Stimulated activated effector memory CD8-positive, alpha-beta T cell treated with anti-CD3 and anti-CD28 coated beads, Interleukin-12 subunit alpha, Interleukin-12 subunit beta, amount 100 ng/mL, for 72 hours (primary cell): ENCODE data around the gene SLC8A2.
A peak's percentile ranks its signal among the peaks of the same experiment; 100 is the strongest.

ENCODE experiments used
- ATAC-seq: fragments of 150-1000 bp; cut with Tn5 transposase; 2 replicates; pipeline ENCODE4 v1.10.0; 2021
- DNase-seq, 2 donors: peaks; one replicate each; pipeline ENCODE4 v3.0.0; 2021 to 2022; ENCODE audit warnings: low spot score in 2 of 2
- H3K27ac Mint-ChIP-seq: one replicate; pipeline ENCODE4 v1.8.0; 2022; ENCODE audit warnings: mild to moderate bottlenecking, mixed read lengths
- H3K36me3 Mint-ChIP-seq: one replicate; pipeline ENCODE4 v1.8.0; 2022; ENCODE audit warnings: mild to moderate bottlenecking, mixed read lengths
- H3K4me1 Mint-ChIP-seq: one replicate; pipeline ENCODE4 v1.8.0; 2022; ENCODE audit warnings: mixed read lengths
- H3K4me3 Mint-ChIP-seq: one replicate; pipeline ENCODE4 v1.8.0; 2022; ENCODE audit warnings: mild to moderate bottlenecking, mixed read lengths
- H3K9me3 Mint-ChIP-seq: one replicate; pipeline ENCODE4 v1.8.0; 2022; ENCODE audit warnings: mixed read lengths

The SLC8A2 gene

DNA sequence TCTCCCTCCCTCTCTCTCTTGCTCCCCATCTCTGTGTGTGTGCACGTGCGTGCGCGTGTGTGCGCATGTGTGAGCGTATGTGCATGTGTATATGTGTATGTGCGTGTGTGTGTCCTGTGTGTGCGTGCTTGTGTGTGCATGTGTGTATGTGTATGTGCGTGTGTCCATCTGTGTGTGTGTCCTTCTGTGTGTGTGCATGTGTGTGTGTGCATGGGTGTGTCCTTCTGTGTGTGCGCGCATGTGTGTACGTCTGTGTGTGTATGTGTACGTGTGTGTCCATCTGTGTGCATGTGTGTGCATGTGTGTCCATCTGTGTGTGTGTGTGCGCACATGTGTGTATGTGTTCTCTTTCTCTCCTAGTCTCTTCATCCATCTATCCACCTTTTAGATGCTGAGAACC lies 12.2 kb downstream of the SLC8A2 start:
- ATAC-seq (no peak), DNase-seq (no peak)
- no peaks in the 10 kb centered on the region for H3K4me1 Mint-ChIP-seq
- no peak overlapping the region for H3K4me3 Mint-ChIP-seq
- H3K27ac Mint-ChIP-seq, result no peak overlapping the region
- H3K9me3 Mint-ChIP-seq, result peaks cover 7% of the 10 kb centered on the region
- no peaks in the 10 kb centered on the region for H3K36me3 Mint-ChIP-seq

DNA sequence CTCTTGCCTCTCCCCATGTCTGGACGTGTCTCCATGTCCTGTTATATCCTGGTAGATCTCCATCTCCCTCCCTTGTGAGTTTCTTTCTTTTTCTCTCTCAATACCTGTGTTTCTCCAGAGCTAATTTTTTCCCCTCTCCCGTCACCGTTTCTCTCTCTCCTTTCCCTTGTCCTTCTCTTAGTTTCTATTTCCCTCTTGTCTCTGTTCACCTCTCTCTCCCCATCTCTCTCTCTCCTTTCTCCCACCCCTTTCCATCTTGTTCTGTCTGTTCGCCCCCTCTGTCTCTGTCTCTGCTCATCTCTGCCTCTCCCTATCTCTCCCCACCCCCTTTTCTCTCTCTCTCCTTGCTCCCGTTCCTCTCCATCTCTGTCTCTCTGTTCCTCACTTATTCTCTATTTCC lies 13.0 kb downstream of the SLC8A2 start:
- H3K4me3 Mint-ChIP-seq, result no peak overlapping the region
- peaks cover 7% of the 10 kb centered on the region for H3K9me3 Mint-ChIP-seq
- DNase-seq (no peak), ATAC-seq (no peak)
- H3K4me1 Mint-ChIP-seq, result no peaks in the 10 kb centered on the region
- H3K36me3 Mint-ChIP-seq, result no peaks in the 10 kb centered on the region
- no peak overlapping the region for H3K27ac Mint-ChIP-seq

DNA sequence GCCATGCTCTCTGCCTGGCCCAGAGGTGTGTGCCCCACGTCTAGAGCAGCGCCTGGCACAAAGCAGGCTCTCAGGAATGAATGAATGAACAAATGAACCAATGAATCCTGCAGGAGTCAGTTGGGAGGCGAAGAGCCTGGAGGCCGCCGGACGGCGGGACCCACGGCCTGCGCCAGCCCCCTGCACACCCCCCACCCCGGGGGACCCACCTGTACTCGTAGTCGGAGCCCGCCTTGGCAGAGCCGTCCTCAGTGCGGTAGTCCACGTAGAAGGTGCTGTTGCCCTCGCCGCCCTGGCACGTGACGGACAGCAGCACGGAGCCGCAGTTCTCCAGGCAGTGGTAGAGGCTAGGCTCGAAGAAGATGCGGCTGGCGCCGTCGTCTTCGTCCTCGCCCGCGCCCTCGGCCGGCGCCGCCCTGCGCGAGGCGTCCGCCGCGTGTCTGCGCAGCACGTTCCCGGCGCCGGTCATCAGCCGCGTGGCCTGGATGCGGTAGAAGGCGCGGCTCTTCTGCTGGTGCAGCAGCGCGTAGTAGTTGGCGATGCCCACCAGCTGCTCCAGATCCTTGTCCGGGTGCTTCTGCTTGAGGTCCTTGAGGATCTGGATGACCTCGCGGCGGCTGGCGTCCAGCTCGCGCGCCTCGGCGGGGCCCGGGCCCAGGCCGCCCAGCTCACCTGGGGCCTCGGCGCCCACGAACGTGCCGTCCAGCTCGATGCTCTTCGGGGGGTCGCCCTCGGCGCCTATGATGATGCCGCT lies 14.8 kb downstream of the SLC8A2 start:
- H3K9me3 Mint-ChIP-seq, result peaks cover 7% of the 10 kb centered on the region
- no peak overlapping the region for H3K4me3 Mint-ChIP-seq
- no peaks in the 10 kb centered on the region for H3K36me3 Mint-ChIP-seq
- H3K4me1 Mint-ChIP-seq, result no peaks in the 10 kb centered on the region
- DNase-seq (no peak), ATAC-seq (peak; percentile 19)
- no peak overlapping the region for H3K27ac Mint-ChIP-seq

DNA sequence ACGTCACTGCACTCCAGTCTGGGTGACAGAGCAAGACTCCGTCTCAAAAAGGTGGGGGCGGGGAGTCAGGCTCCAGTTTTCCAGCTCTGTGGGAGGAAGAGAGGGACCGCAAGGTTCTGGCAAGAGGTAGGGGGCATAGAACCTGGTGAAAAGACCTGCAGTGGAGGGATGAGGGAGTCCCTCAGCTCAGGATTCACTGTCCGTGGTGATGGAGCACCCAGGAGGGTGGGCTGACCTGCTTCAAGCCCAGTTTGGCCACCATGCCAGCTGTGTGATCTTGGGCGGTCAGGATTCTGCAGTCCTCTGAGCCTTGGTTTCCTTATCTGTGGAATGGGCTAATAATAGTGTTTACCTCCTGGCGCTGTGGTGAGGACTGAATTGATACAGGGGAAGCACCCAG lies 21.2 kb downstream of the SLC8A2 start:
- Mint-ChIP-seq H3K4me1 (peaks cover 27% of the 10 kb centered on the region), H3K36me3 (no peaks in the 10 kb centered on the region)
- no peak for ATAC-seq

DNA sequence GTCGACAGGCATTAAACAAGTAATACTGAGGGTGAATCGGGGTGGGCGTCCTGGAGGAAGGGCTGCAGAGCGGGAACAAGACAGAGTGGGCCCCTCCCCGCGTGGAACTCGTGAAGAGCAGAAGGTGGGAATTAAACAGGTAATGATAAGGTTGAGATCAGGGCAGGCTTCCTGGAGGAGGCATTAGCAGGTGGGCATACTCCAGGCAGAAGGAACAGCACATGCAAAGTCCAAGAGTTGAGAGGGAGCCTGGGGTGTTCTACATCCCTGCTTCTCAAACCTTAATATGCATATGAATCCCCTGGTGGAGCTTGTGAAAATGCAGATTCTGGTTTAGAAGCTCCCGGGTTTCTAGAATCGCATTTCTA lies 23.3 kb downstream of the SLC8A2 start:
- no peak for DNase-seq
- no peak for ATAC-seq
- Mint-ChIP-seq H3K4me1 (peaks cover 48% of the 10 kb centered on the region), H3K9me3 (no peaks in the 10 kb centered on the region), H3K36me3 (no peaks in the 10 kb centered on the region), H3K4me3 (no peak overlapping the region), H3K27ac (no peak overlapping the region)

More for the DNA sequence above, 21.2 kb downstream of the SLC8A2 start:
- no peak overlapping the region for H3K27ac Mint-ChIP-seq
- H3K4me3 Mint-ChIP-seq, result no peak overlapping the region
- no peak for DNase-seq
- peaks cover 2% of the 10 kb centered on the region for H3K9me3 Mint-ChIP-seq

DNA sequence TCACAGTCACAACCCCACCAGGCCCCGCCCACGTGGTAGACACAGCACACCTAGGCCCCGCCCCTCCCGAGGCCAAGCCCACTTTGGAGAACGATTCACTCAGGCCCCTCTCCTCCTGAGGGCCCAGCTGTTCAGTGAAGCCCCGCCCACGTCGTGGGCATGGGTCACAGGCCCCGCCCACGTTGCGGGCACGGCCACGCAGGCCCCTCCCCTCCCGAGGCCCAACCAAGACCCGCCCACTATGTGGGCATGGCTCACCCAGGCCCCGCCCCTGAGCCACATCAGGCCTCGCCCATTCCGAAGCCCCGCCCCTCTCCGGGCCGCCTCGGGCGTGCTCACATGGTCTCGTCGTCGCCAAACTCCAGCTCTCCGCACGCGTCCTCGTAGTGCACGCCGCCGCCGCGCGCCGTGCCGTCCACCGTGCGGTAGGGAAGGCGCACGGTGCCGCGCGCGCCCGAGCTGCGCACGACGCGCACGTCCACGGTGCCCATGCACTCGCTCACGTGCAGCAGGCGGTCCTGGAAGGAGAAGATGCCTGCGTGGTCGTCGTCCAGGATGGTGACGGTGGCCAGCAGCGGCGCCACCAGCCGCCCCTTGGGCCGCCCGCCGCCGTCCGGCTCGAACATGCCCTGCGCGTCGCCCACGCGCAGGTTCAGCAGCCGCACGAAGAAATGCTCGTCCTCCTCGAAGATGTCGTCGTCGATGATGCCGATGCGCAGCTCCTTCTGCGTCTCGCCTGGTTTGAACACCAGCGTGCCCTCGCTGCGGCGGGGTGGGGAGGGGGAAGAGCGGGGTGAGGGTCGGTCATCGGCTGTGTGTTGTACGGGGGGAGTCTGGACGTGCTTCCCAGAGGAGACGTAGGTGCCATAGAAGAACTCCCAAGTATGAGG lies 24.0 kb downstream of the SLC8A2 start:
- peak; percentile 46 to 75 for DNase-seq
- Mint-ChIP-seq H3K4me1 (peaks cover 55% of the 10 kb centered on the region), H3K36me3 (no peaks in the 10 kb centered on the region), H3K27ac (no peak overlapping the region), H3K9me3 (no peaks in the 10 kb centered on the region), H3K4me3 (peak overlapping the region; percentile 66)
- peak; percentile 65 for ATAC-seq

DNA sequence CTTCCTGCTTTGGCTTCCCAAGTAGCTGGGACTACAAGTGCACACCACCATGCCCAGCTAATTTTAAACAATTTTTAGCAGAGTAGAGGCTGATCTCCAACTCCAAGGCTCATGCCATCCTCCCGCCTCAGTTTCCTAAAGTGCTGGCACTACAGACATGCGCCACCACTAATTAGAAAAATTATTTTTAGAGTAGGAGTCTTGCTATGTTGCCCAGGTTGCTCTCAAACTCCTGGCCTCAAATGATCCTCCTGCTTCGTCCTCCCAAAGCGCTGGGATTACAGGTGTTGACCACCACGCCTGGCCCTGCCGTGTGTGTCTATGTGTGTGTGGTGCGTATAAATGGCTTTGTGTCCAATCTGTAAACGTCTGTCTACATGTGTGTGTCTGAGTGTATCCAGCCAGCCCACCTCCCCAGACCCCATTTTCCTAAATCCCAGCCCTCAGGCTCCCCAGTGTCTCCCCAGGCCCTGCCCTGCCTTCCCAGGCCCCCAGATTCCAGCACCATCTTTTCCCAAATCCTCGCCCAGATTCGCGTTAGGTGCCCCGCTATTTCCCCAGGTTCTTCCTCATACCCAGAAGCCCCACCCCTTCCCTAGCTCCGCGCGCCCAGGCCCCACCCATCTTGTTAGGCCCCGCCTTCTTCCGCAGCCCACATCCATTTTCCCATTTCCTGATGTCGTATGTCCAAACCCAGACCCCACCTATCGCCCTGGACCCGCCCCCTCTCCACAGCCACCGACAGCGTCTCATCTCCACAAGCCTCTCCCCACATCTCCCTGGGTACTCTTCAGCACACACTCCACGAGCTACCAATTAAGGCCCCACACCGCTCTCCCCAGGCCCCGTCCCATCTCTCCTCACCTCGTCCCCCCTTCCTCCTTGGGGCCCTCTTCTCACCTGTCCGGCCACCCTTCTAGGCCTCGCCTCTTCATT lies 24.9 kb downstream of the SLC8A2 start:
- DNase-seq, result no peak
- no peak for ATAC-seq
- H3K4me1 Mint-ChIP-seq, result peaks cover 55% of the 10 kb centered on the region
- H3K9me3 Mint-ChIP-seq, result no peaks in the 10 kb centered on the region
- H3K27ac Mint-ChIP-seq, result no peak overlapping the region
- no peaks in the 10 kb centered on the region for H3K36me3 Mint-ChIP-seq
- peak overlapping the region; percentile 66 for H3K4me3 Mint-ChIP-seq

DNA sequence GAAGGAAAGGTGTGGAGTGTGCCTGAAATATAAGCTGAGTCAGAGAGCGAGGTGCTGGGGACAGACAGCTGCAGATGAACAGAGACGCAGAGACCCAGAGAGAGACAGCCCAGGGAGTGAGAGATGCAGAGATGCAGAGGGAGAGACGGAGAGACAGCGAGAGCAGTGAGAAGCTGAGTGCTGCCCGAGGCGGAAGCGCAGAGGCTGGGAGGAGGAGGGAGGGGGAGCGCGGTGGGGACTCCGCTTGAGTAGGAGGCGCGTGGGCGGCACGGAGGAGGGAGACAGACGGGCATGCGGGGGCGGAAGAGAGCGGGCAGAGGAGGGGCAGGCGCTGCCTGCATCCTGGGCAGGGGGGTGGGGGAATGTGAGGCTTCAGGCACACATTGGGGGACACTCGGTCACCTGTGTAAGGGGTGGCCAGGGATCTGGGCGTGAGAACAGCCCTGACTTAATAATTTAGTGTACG lies 25.7 kb downstream of the SLC8A2 start:
- ATAC-seq (peak; percentile 20), DNase-seq (peak in 1 of 2 donors; percentile 21)
- Mint-ChIP-seq H3K4me1 (peaks cover 55% of the 10 kb centered on the region), H3K27ac (peak overlapping the region; percentile 79), H3K4me3 (peak overlapping the region; percentile 66), H3K9me3 (no peaks in the 10 kb centered on the region), H3K36me3 (no peaks in the 10 kb centered on the region)

DNA sequence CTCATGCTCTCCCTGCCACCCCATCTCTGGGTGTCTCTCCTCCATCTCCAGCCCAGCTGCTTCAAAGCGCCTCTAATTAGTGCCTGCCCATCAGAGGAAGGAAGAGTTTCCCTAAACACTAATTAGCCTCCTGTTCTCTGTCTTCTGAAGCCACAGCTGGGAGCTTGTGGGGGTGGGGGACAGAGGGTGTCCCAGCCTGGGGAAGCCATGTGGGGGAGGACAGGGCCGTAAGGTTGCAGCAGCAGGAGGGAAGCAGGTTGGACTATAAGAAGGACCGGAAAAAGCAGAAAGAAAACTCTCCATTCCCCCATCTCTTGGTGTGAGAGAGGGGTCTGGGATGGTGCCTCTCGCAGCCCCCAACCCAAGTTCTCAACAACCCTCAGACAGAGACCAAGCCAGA lies 26.2 kb downstream of the SLC8A2 start:
- Mint-ChIP-seq H3K4me3 (peak overlapping the region; percentile 66), H3K4me1 (peaks cover 55% of the 10 kb centered on the region), H3K27ac (peak overlapping the region; percentile 79), H3K9me3 (no peaks in the 10 kb centered on the region), H3K36me3 (no peaks in the 10 kb centered on the region)
- DNase-seq (no peak), ATAC-seq (no peak)

DNA sequence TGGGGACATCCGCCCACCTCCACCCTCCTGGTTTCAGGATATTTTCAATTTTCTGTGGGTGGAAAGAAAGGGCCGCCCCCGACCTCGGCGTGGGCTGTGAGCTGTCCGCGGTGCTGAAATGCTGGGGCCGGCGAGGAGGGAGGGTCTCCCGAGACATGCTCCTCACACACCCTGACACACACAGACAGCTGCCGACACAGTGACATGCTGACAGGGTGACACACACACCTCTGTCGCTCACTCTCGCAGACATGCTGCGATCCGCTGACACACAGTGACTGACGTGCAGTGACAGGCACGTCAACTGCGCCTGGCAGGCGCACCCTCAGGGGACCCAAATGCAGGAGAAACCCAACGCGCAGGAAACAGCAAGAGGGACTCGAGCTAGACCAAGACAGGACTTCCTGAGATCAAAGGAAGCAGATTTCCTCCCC lies 27.3 kb downstream of the SLC8A2 start:
- H3K36me3 Mint-ChIP-seq, result no peaks in the 10 kb centered on the region
- ATAC-seq (peak; percentile 62), DNase-seq (no peak)
- H3K27ac Mint-ChIP-seq, result peak overlapping the region; percentile 79
- no peaks in the 10 kb centered on the region for H3K9me3 Mint-ChIP-seq
- H3K4me1 Mint-ChIP-seq, result peaks cover 55% of the 10 kb centered on the region
- peak overlapping the region; percentile 66 for H3K4me3 Mint-ChIP-seq

DNA sequence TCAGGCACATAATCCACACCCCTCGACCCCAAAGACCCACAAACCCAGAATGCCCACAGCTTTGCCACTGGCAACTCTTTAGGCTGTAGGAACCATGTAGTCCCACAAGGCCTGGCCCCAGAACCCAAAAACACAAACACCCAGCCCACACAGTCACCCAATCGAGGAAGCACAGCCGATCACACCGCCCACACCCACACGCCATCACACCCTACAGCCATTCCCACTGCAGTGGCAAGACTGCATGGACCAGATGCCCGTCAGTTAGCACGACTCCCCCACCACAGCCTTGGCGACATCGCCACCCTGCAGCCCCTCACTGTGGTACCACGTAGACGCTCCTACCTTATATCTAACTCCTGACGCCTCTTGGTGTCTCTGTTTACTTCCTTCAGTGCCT lies 28.4 kb downstream of the SLC8A2 start:
- DNase-seq (no peak), ATAC-seq (peak; percentile 29)
- peak overlapping the region; percentile 66 for H3K4me3 Mint-ChIP-seq
- H3K4me1 Mint-ChIP-seq, result peaks cover 54% of the 10 kb centered on the region
- peak overlapping the region; percentile 3 for H3K27ac Mint-ChIP-seq
- H3K9me3 Mint-ChIP-seq, result no peaks in the 10 kb centered on the region
- H3K36me3 Mint-ChIP-seq, result no peaks in the 10 kb centered on the region

DNA sequence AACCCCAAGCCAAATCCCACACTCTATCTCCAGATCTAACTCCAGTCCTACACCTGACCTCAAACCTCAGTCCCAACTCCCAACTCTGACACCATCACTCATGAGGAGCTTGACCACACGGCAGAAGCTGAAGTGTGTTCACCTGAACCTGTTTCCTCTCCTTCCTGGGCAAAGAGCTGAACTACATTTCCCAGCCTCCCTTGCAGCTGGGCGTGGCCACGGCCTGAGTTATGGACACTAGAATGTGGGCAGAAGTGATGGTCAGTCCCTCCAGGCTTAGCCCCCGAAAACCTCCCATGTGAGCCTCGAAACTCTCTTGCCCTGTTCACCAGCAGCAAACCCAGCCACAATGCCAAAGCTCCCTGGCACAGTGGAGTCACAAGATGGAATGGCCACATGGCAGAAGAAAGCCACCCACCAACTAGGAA lies 32.9 kb downstream of the SLC8A2 start:
- Mint-ChIP-seq H3K4me1 (peaks cover 31% of the 10 kb centered on the region), H3K4me3 (no peak overlapping the region), H3K27ac (peak overlapping the region; percentile 6), H3K36me3 (no peaks in the 10 kb centered on the region), H3K9me3 (no peaks in the 10 kb centered on the region)
- ATAC-seq (no peak), DNase-seq (no peak)

DNA sequence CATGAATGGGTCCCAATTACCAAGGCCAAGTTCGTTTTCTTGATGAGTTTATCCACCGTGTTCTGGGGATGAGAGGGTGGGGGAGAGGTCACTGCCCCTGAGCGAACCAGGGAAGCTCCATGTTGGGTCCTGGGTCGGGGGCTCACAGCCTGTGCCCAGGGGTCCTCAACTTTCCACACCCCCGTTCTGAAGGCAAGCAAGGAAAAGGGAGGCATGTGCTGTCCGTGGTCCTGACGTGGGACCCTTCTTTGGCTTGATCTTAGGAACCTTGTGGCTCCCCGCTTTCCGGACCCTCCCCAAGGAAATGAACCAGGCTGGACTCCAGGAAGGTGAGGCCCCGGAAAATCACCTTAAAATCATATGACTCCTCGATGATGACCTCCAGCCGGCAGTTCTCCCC lies 34.2 kb downstream of the SLC8A2 start:
- Mint-ChIP-seq H3K27ac (no peak overlapping the region), H3K36me3 (no peaks in the 10 kb centered on the region), H3K4me3 (no peak overlapping the region)

DNA sequence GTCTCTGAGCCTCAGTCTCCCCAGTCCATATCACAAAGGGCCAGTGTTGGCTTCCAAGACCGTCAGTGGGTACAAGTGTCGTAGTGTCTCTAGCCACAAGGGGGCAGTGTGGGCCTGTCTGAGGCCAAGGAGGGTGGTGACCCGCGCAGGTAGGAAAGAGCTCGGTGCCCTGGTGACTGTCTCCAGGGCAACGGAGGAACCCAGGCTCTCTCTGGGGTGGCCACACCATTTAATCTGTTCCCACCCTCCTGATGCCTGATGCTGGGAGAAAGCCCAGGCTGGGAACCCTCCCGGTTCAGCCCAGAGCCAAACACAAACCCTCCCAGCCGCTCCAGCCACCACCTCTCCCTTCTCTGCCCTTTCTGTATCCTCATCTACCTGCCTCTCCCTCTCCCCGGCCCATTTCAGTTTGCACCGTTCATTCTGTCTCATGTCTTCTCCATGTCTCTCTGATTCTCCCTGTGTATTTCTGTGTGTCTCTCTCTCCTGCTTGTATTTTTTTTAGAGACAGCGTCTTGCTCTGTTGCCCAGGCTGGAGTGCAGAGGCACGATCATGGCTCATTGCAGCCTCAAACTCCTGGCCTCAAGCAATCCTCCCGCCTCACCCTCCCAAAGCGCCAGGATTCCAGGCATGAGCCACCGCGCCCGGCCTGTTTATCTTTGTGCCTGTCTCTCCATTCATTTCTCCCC lies 34.8 kb downstream of the SLC8A2 start:
- no peaks in the 10 kb centered on the region for H3K36me3 Mint-ChIP-seq
- no peaks in the 10 kb centered on the region for H3K9me3 Mint-ChIP-seq
- H3K4me1 Mint-ChIP-seq, result peaks cover 27% of the 10 kb centered on the region
- peak; percentile 88 for ATAC-seq
- peak overlapping the region; percentile 79 for H3K27ac Mint-ChIP-seq
- H3K4me3 Mint-ChIP-seq, result no peak overlapping the region
- DNase-seq, result peak; percentile 90 to 93

More for the DNA sequence above, 34.2 kb downstream of the SLC8A2 start:
- ATAC-seq, result no peak
- peaks cover 27% of the 10 kb centered on the region for H3K4me1 Mint-ChIP-seq
- H3K9me3 Mint-ChIP-seq, result no peaks in the 10 kb centered on the region
- no peak for DNase-seq
